SK-N-SH treated with all-trans-retinoic acid at 6 μM for 48 hours (cell line): ENCODE results near the gene ANKS3.

Experiments used
- ATAC-seq: fragments of 200-7000 bp; cut with Tn5 transposase; 3 replicates; pipeline ENCODE4 v1.9.1; 2020; ENCODE audit warnings: mild to moderate bottlenecking, moderate library complexity
- ARNTL ChIP-seq: fragments of 450-650 bp; formaldehyde crosslinking; IDR thresholded peaks from 2 replicates; pipeline ENCODE4 v1.5.0; 2020; ENCODE audit warnings: low read depth, mild to moderate bottlenecking, moderate library complexity, borderline replicate concordance
- BACH2 ChIP-seq: fragments of 250-450 bp; sonication (Bioruptor Pico); IDR thresholded peaks from 2 replicates; pipeline ENCODE4 v1.9.0; 2021; ENCODE audit warnings: mild to moderate bottlenecking, borderline replicate concordance
- CSDC2 ChIP-seq: fragments of 250-450 bp; sonication (Bioruptor Pico); IDR thresholded peaks from 2 replicates; pipeline ENCODE4 v1.5.0; 2020; ENCODE audit warnings: mild to moderate bottlenecking, moderate library complexity
- ESRRG ChIP-seq: fragments of 250-450 bp; sonication (Bioruptor Pico); IDR thresholded peaks from 2 replicates; pipeline ENCODE4 v1.6.1; 2021; ENCODE audit warnings: mild to moderate bottlenecking
- GLIS3 ChIP-seq: fragments of 250-450 bp; sonication (Bioruptor Pico); IDR thresholded peaks from 2 replicates; pipeline ENCODE4 v1.5.0; 2020; ENCODE audit warnings: mild to moderate bottlenecking, moderate library complexity
- ISL1 ChIP-seq: fragments of 250-450 bp; sonication (Bioruptor Pico); IDR thresholded peaks from 2 replicates; pipeline ENCODE4 v2.1.2; 2022; ENCODE audit warnings: mild to moderate bottlenecking, moderate library complexity
- OSR1 ChIP-seq: fragments of 250-450 bp; sonication (Bioruptor Pico); IDR thresholded peaks from 2 replicates; pipeline ENCODE4 v1.8.0; 2022; ENCODE audit warnings: moderate library complexity, mild to moderate bottlenecking, inconsistent platforms
- PPARA ChIP-seq: fragments of 250-450 bp; sonication (Bioruptor Pico); IDR thresholded peaks from 2 replicates; pipeline ENCODE4 v1.5.0; 2020; ENCODE audit warnings: mild to moderate bottlenecking, borderline replicate concordance
- SNAI2 ChIP-seq: fragments of 250-450 bp; sonication (Bioruptor Pico); IDR thresholded peaks from 2 replicates; pipeline ENCODE4 v1.5.0; 2020; ENCODE audit warnings: mild to moderate bottlenecking, moderate library complexity
- TCF4 ChIP-seq: fragments of 250-450 bp; sonication (Bioruptor Pico); IDR thresholded peaks from 2 replicates; pipeline ENCODE4 v1.8.0; 2021; ENCODE audit warnings: mild to moderate bottlenecking, moderate library complexity, borderline replicate concordance
- TOX ChIP-seq: fragments of 250-450 bp; sonication (Bioruptor Pico); IDR thresholded peaks from 2 replicates; pipeline ENCODE4 v1.8.0; 2021; ENCODE audit warnings: mild to moderate bottlenecking, moderate library complexity, borderline replicate concordance
- ZC3H10 ChIP-seq: fragments of 250-450 bp; sonication (Bioruptor Pico); IDR thresholded peaks from 2 replicates; pipeline ENCODE4 v1.5.1; 2021; ENCODE audit warnings: mild to moderate bottlenecking, moderate library complexity
- ZFP3 ChIP-seq: fragments of 250-450 bp; sonication (Bioruptor Pico); IDR thresholded peaks from 2 replicates; pipeline ENCODE4 v1.5.0; 2020; ENCODE audit warnings: mild to moderate bottlenecking, moderate library complexity
- ZFP30 ChIP-seq: fragments of 450-650 bp; formaldehyde crosslinking; IDR thresholded peaks from 2 replicates; pipeline ENCODE4 v1.5.0; 2022; ENCODE audit warnings: mild to moderate bottlenecking, moderate library complexity
- ZNF70 ChIP-seq: fragments of 450-650 bp; formaldehyde crosslinking; IDR thresholded peaks from 2 replicates; pipeline ENCODE4 v1.5.0; 2020; ENCODE audit warnings: mild to moderate bottlenecking, moderate library complexity
- ZNF8 ChIP-seq: fragments of 450-650 bp; formaldehyde crosslinking; IDR thresholded peaks from 2 replicates; pipeline ENCODE4 v1.5.0; 2020; ENCODE audit warnings: mild to moderate bottlenecking, moderate library complexity
- TF ChIP-seq, protein P1 (sequence below): fragments of 250-450 bp; sonication (Bioruptor Pico); IDR thresholded peaks from 2 replicates; pipeline ENCODE4 v1.5.1; 2021; ENCODE audit warnings: mild to moderate bottlenecking, moderate library complexity
- TF ChIP-seq, protein P2 (sequence below): fragments of 250-450 bp; sonication (Bioruptor Pico); IDR thresholded peaks from 2 replicates; pipeline ENCODE4 v1.8.0; 2021; ENCODE audit warnings: low read depth, mild to moderate bottlenecking, moderate library complexity, borderline replicate concordance
- TF ChIP-seq, protein P3 (sequence below): fragments of 250-450 bp; sonication (Bioruptor Pico); IDR thresholded peaks from 2 replicates; pipeline ENCODE4 v1.5.0; 2020; ENCODE audit warnings: mild to moderate bottlenecking, moderate library complexity
- TF ChIP-seq, protein P4 (sequence below): fragments of 250-450 bp; sonication (Bioruptor Pico); IDR thresholded peaks from 2 replicates; pipeline ENCODE4 v1.8.0; 2020; ENCODE audit warnings: mild to moderate bottlenecking, moderate library complexity, borderline replicate concordance

Gene ANKS3

DNA sequence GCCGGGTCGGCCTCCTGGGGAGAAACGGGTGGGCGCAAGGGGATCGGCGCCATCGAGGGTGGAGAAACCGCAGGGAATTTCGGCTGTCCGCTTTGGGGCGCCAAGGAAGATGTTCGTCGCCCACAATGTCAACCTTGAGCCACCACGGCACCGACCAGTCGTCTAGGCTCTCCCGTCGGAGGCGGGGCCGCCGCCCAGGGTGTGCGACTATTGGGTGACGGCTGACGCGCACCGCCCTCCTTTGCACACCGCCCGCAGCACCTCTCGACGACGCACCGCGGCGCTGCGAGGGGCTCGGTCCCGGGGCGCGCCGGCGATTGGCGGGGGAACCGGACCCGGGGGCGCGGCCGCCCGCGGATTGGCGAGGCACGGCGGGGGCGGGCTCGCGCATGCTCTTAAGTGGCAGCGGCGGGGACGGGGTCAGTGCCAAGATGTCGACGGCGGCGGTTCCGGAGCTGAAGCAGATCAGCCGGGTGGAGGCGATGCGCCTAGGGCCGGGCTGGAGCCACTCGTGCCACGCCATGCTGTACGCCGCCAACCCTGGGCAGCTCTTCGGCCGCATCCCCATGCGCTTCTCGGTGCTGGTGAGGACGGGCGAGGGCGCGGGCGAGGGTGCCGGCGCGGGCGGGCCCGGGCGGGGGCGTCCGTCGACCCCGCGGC, 40.6 kb downstream of the ANKS3 start, which contains the start of gene NUDT16L1:
Gene NUDT16L1 (plus strand): TSS at position 267 of the 660 bp plus-strand sequence. CDS start 165 bp downstream, at position 432.
- ATAC-seq: peak; percentile 91
- TF ChIP-seq, protein P1, sequence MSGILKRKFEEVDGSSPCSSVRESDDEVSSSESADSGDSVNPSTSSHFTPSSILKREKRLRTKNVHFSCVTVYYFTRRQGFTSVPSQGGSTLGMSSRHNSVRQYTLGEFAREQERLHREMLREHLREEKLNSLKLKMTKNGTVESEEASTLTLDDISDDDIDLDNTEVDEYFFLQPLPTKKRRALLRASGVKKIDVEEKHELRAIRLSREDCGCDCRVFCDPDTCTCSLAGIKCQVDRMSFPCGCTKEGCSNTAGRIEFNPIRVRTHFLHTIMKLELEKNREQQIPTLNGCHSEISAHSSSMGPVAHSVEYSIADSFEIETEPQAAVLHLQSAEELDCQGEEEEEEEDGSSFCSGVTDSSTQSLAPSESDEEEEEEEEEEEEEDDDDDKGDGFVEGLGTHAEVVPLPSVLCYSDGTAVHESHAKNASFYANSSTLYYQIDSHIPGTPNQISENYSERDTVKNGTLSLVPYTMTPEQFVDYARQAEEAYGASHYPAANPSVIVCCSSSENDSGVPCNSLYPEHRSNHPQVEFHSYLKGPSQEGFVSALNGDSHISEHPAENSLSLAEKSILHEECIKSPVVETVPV (CRISPR knock-in tag): no peak
- no peak for TF ChIP-seq ZNF8 (CRISPR knock-in tag)
- no peak for TF ChIP-seq PPARA (CRISPR knock-in tag)
- TF ChIP-seq, protein P2, sequence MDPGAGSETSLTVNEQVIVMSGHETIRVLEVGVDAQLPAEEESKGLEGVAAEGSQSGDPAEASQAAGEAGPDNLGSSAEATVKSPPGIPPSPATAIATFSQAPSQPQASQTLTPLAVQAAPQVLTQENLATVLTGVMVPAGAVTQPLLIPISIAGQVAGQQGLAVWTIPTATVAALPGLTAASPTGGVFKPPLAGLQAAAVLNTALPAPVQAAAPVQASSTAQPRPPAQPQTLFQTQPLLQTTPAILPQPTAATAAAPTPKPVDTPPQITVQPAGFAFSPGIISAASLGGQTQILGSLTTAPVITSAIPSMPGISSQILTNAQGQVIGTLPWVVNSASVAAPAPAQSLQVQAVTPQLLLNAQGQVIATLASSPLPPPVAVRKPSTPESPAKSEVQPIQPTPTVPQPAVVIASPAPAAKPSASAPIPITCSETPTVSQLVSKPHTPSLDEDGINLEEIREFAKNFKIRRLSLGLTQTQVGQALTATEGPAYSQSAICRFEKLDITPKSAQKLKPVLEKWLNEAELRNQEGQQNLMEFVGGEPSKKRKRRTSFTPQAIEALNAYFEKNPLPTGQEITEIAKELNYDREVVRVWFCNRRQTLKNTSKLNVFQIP: no peak
- no peak for TF ChIP-seq OSR1 (CRISPR knock-in tag)

DNA sequence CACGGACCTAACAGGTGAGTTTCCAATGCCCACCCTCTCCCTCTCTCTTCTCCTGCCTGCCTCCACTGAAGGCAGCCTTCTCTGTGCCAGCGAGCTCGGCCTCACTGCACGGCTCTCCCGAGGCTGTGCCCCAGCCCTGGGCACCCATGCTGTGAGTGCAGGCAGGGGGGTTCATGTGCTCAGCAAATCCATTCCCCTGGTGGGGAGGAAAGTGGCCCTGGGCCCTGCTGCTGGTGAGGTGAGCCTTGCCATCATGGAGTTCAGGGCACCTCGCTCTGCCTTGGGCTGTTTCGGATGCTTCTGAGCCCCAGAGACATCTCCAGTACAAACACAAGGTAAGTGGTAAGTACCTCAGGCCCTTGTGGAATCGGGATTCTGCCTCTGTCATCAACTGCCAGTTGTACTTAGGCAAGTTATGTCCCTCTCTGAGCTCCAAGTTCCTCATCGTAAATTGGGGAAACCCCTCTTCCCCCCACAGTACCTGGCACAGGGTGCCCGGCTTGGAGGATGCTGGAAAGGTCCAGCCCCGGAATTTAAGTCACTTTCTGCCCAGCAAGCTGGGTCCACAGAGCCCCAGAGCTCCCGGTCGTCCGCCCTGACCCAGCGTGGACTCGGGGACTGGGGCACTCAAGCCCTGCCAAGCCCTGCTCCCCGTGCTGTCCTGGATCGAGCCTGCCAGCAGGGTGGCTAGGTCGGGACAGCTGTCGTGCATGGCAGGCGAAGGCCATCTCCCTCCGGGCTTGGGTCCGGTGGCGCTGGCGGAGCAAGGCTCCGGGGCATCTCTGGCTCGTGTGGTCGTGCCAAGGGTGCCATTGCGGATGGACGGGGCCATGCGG, 41.4 kb downstream of the ANKS3 start:
- ATAC-seq: peak; percentile 41
- TF ChIP-seq CSDC2 (CRISPR knock-in tag): no peak
- no peak for TF ChIP-seq BACH2 (CRISPR knock-in tag)
- TF ChIP-seq, all 23 proteins: peak for 0

DNA sequence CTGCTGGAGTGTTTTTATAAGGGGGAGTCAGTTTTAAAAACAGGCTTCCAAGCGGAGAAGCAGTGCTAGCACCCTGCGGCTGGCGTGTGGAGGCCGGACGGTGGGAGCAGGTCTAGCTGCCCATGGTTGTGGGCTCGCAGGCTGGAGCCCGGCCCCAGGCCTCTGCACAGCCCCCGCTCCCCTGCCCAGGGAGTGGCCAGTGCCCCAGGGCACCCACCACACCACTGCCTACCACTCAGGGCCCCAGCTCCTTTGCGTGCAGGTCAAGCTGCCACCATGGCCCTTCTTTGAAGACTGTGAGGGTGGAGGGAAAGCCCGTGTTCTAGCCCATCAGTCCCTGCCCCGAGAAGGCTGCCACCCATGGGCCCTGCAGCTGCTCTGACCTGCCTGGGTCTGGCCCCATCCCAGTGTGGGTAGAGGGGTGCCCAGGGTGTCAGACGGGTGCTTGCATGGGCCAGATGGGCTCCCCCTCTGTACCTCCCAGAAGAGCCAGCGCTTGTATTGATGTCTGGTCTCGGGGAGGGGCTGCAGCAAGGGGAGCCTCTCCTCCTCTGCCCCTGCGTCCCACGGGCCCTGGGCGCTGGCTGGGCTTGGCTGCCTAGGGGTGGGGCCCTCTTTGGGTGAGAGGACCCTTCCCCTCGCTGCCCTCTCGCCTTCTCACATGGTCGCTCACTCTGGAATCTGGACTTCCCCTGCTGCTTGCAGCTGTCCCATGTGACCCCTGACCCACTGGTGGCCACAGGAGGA, 42.2 kb downstream of the ANKS3 start:
- no peak for ATAC-seq
- TF ChIP-seq, protein P2: no peak
- TF ChIP-seq ESRRG (CRISPR knock-in tag): no peak
- TF ChIP-seq ZFP3 (CRISPR knock-in tag): no peak
- TF ChIP-seq, protein P3, sequence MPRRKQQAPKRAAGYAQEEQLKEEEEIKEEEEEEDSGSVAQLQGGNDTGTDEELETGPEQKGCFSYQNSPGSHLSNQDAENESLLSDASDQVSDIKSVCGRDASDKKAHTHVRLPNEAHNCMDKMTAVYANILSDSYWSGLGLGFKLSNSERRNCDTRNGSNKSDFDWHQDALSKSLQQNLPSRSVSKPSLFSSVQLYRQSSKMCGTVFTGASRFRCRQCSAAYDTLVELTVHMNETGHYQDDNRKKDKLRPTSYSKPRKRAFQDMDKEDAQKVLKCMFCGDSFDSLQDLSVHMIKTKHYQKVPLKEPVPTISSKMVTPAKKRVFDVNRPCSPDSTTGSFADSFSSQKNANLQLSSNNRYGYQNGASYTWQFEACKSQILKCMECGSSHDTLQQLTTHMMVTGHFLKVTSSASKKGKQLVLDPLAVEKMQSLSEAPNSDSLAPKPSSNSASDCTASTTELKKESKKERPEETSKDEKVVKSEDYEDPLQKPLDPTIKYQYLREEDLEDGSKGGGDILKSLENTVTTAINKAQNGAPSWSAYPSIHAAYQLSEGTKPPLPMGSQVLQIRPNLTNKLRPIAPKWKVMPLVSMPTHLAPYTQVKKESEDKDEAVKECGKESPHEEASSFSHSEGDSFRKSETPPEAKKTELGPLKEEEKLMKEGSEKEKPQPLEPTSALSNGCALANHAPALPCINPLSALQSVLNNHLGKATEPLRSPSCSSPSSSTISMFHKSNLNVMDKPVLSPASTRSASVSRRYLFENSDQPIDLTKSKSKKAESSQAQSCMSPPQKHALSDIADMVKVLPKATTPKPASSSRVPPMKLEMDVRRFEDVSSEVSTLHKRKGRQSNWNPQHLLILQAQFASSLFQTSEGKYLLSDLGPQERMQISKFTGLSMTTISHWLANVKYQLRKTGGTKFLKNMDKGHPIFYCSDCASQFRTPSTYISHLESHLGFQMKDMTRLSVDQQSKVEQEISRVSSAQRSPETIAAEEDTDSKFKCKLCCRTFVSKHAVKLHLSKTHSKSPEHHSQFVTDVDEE (CRISPR knock-in tag): no peak
- TF ChIP-seq ZNF8 (CRISPR knock-in tag): no peak
- TF ChIP-seq ZFP30: no peak
- no peak for TF ChIP-seq GLIS3
- no peak for TF ChIP-seq TOX (CRISPR knock-in tag)
- no peak for TF ChIP-seq ARNTL
- TF ChIP-seq, protein P1 (CRISPR knock-in tag): no peak
- TF ChIP-seq, protein P4, sequence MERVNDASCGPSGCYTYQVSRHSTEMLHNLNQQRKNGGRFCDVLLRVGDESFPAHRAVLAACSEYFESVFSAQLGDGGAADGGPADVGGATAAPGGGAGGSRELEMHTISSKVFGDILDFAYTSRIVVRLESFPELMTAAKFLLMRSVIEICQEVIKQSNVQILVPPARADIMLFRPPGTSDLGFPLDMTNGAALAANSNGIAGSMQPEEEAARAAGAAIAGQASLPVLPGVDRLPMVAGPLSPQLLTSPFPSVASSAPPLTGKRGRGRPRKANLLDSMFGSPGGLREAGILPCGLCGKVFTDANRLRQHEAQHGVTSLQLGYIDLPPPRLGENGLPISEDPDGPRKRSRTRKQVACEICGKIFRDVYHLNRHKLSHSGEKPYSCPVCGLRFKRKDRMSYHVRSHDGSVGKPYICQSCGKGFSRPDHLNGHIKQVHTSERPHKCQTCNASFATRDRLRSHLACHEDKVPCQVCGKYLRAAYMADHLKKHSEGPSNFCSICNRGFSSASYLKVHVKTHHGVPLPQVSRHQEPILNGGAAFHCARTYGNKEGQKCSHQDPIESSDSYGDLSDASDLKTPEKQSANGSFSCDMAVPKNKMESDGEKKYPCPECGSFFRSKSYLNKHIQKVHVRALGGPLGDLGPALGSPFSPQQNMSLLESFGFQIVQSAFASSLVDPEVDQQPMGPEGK (CRISPR knock-in tag): no peak
- TF ChIP-seq ZC3H10 (CRISPR knock-in tag): no peak
- TF ChIP-seq CSDC2 (CRISPR knock-in tag): no peak
- no peak for TF ChIP-seq TCF4 (CRISPR knock-in tag)
- no peak for TF ChIP-seq ZNF70 (CRISPR knock-in tag)
- no peak for TF ChIP-seq SNAI2
- no peak for TF ChIP-seq ISL1
